ENCODE data around the gene GUCY2C. TPM values are rescaled to one million over a fixed set of nuclear protein-coding genes. Genes with fewer than 3 reads are reported as not detected.

Gene GUCY2C
- total RNA-seq, 3 donors from 2014 or later: 33.2 to 94.8 (median 73.8) TPM

GRCh38 chr12:14621826-14622225 is 74.6 kb downstream of the GUCY2C start:
- Histone ChIP-seq H3K4me1 (ENCODE audit: low read depth) (peaks cover 10% of the 10 kb centered on the region), H3K9me3 (no peaks in the 10 kb centered on the region), H3K4me3 (no peak overlapping the region), H3K36me3 (ENCODE audit: low read depth) (no peaks in the 10 kb centered on the region)
- no peak for DNase-seq
- intact Hi-C loops (cut with DNase I, micrococcal nuclease): no loop called here
- ATAC-seq: no peak
- no peak for TF ChIP-seq CTCF (IDR thresholded peaks at IDR 0.05)

GRCh38 chr12:14619741-14620501 is 76.5 kb downstream of the GUCY2C start:
- no peak overlapping the region for H3K4me3 ChIP-seq

GRCh38 chr12:14618983-14619382 is 77.4 kb downstream of the GUCY2C start:
- peak; percentile 18 for ATAC-seq
- Histone ChIP-seq H3K4me3 (no peak overlapping the region), H3K36me3 (ENCODE audit: low read depth) (no peaks in the 10 kb centered on the region), H3K9me3 (no peaks in the 10 kb centered on the region), H3K4me1 (ENCODE audit: low read depth) (peaks cover 10% of the 10 kb centered on the region)
- DNase-seq: peak in 1 of 3 donors; percentile 43
- TF ChIP-seq CTCF (IDR thresholded peaks at IDR 0.05): no peak
- intact Hi-C loops (cut with DNase I, micrococcal nuclease): loop anchor here (10.0 kb wide), 2 partner anchors 104 to 384 kb away; no protein-coding TSS in a partner anchor

More at GRCh38 chr12:14619741-14620501, 76.5 kb downstream of the GUCY2C start:
- intact Hi-C loops (cut with DNase I, micrococcal nuclease): loop anchor here (10.0 kb wide), 2 partner anchors 105 to 385 kb away; no protein-coding TSS in a partner anchor
- TF ChIP-seq CTCF (IDR thresholded peaks at IDR 0.05): no peak
- Histone ChIP-seq H3K36me3 (ENCODE audit: low read depth) (no peaks in the 10 kb centered on the region), H3K4me1 (ENCODE audit: low read depth) (peaks cover 10% of the 10 kb centered on the region), H3K9me3 (no peaks in the 10 kb centered on the region)
- ATAC-seq (peak; percentile 91), DNase-seq (peak in 1 of 3 donors; percentile 46)

- H3K4me3 ChIP-seq: no peak overlapping the region
- no peaks in the 10 kb centered on the region for H3K4me1 ChIP-seq (ENCODE audit: low read depth)
- no peaks in the 10 kb centered on the region for H3K36me3 ChIP-seq (ENCODE audit: low read depth)
- H3K9me3 ChIP-seq: peaks cover 11% of the 10 kb centered on the region
- TF ChIP-seq CTCF (IDR thresholded peaks at IDR 0.05): no peak
- ATAC-seq (peak; percentile 63), DNase-seq (no peak)
- intact Hi-C loops (cut with DNase I, micrococcal nuclease): loop anchor here (10.0 kb wide), 2 partner anchors 100 to 380 kb away; no protein-coding TSS in a partner anchor
Measured at GRCh38 chr12:14614704-14615121, 81.7 kb downstream of the GUCY2C start.

GRCh38 chr12:14613718-14614117 is 82.7 kb downstream of the GUCY2C start:
- Histone ChIP-seq H3K4me1 (ENCODE audit: low read depth) (no peaks in the 10 kb centered on the region), H3K4me3 (no peak overlapping the region), H3K9me3 (peaks cover 11% of the 10 kb centered on the region), H3K36me3 (ENCODE audit: low read depth) (no peaks in the 10 kb centered on the region)
- intact Hi-C loops (cut with DNase I, micrococcal nuclease): loop anchor here (10.0 kb wide), 2 partner anchors 99 to 379 kb away; no protein-coding TSS in a partner anchor
- no peak for TF ChIP-seq CTCF (IDR thresholded peaks at IDR 0.05)
- DNase-seq: no peak
- peak; percentile 65 for ATAC-seq

Measured in mucosa of descending colon (tissue), 3 donors.